Panc1 (cell line): ENCODE measurements around the gene ZBTB46.

ENCODE experiments used
- POLR2AphosphoS5 ChIP-seq: IDR thresholded peaks from 2 replicates; pipeline ENCODE4 v1.6.1; 2012; ENCODE audit warnings: mild to moderate bottlenecking, low read depth, low read length, moderate library complexity
- TCF7L2 ChIP-seq: IDR thresholded peaks from 2 replicates; pipeline ENCODE4 v1.6.1; 2011; ENCODE audit warnings: mild to moderate bottlenecking, low read depth, low read length, inconsistent platforms
- TF ChIP-seq, protein P1 (sequence below): fragments of 450-650 bp; IDR thresholded peaks from 2 replicates; pipeline ENCODE4 v1.5.1; 2017; ENCODE audit warnings: mild to moderate bottlenecking

DNA sequence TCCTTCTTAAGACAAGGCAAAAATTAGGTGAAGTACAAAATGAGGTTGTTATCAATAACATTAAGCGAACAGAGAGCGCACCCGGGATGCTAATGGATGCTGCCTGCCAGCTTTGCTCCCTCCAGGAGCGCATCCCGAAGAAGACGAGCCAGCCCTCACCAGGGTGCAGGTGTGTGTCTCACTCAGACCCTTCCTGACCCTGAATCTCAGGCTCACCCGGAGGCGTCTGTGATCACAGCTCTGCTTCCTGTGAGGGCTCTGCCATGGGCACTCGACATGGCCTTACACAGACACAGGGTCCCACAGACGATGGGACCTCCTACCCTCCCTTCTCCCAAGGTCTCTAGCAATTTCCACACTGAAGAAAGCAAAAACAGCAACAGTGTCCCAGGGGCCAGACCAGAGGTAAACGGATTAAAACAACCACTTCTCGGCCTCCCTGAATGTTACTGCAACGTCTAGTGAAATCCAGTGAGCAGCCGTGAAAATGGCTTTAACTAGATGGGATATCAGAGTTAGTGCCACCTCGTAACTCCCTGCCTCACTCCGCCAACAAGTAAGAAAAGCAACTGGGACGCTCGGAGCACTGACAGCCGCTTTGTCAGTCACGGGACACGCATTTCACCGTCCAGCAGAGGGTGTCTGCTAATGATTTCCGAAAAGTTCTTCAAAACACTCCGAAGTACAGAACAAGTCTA, 11.7 kb downstream of the ZBTB46 start:
- TF ChIP-seq POLR2AphosphoS5: no peak
- no peak for TF ChIP-seq TCF7L2
- TF ChIP-seq, protein P1, sequence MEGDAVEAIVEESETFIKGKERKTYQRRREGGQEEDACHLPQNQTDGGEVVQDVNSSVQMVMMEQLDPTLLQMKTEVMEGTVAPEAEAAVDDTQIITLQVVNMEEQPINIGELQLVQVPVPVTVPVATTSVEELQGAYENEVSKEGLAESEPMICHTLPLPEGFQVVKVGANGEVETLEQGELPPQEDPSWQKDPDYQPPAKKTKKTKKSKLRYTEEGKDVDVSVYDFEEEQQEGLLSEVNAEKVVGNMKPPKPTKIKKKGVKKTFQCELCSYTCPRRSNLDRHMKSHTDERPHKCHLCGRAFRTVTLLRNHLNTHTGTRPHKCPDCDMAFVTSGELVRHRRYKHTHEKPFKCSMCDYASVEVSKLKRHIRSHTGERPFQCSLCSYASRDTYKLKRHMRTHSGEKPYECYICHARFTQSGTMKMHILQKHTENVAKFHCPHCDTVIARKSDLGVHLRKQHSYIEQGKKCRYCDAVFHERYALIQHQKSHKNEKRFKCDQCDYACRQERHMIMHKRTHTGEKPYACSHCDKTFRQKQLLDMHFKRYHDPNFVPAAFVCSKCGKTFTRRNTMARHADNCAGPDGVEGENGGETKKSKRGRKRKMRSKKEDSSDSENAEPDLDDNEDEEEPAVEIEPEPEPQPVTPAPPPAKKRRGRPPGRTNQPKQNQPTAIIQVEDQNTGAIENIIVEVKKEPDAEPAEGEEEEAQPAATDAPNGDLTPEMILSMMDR: no peak
